Loucy (cell line): ENCODE data around the gene ANAPC4.

Source experiments
- H2AFZ ChIP-seq: fragments of 200-600 bp; sonication (generic); 2 replicates; pipeline ENCODE4 v1.6.0; 2016; ENCODE audit warnings: antibody characterized with exemption, mild to moderate bottlenecking, low read length, moderate library complexity
- H3F3A ChIP-seq: fragments of 200-600 bp; 2 replicates; pipeline ENCODE4 v1.6.0; 2016; ENCODE audit warnings: antibody characterized with exemption, low read depth, mild to moderate bottlenecking
- H3K27me3 ChIP-seq: fragments of 200-600 bp; sonication (generic); 2 replicates; pipeline ENCODE4 v1.6.1; 2014; ENCODE audit warnings: low read length, mild to moderate bottlenecking; ENCODE audit not compliant: insufficient read depth, poor library complexity, severe bottlenecking
- H3K36me3 ChIP-seq: fragments of 200-600 bp; sonication (generic); 2 replicates; pipeline ENCODE4 v1.6.1; 2016; ENCODE audit warnings: low read length; ENCODE audit not compliant: insufficient read depth
- H3K4me1 ChIP-seq: fragments of 200-600 bp; sonication (generic); 2 replicates; pipeline ENCODE4 v1.5.1; 2014; ENCODE audit warnings: low read length, mild to moderate bottlenecking; ENCODE audit not compliant: insufficient read depth, poor library complexity, severe bottlenecking
- H3K4me2 ChIP-seq: fragments of 200-600 bp; sonication (generic); 2 replicates; pipeline ENCODE4 v1.6.0; 2014; ENCODE audit warnings: antibody characterized with exemption, low read length, low read depth, mild to moderate bottlenecking; ENCODE audit not compliant: poor library complexity, severe bottlenecking
- H3K4me3 ChIP-seq: fragments of 200-600 bp; sonication (generic); 2 replicates; pipeline ENCODE4 v1.5.1; 2014; ENCODE audit warnings: low read length, mild to moderate bottlenecking, mixed read lengths; ENCODE audit not compliant: poor library complexity, severe bottlenecking
- H3K79me2 ChIP-seq: fragments of 200-600 bp; sonication (generic); 2 replicates; pipeline ENCODE4 v1.6.1; 2014; ENCODE audit warnings: low read length; ENCODE audit not compliant: insufficient read depth
- H3K9ac ChIP-seq: fragments of 200-600 bp; sonication (generic); 2 replicates; pipeline ENCODE4 v1.6.0; 2014; ENCODE audit warnings: mild to moderate bottlenecking, low read depth, low read length, moderate library complexity; ENCODE audit not compliant: poor library complexity, severe bottlenecking
- H3K9me2 ChIP-seq: fragments of 200-600 bp; sonication (generic); replicated peaks from 2 replicates; pipeline ENCODE4 v1.6.1; 2016; ENCODE audit warnings: low read depth, low read length, mixed read lengths
- H3K9me3 ChIP-seq: fragments of 200-600 bp; sonication (generic); 2 replicates; pipeline ENCODE4 v1.6.1; 2014; ENCODE audit warnings: mild to moderate bottlenecking, antibody characterized with exemption, low read length, low read depth; ENCODE audit not compliant: insufficient read depth
- H4K20me1 ChIP-seq: fragments of 200-600 bp; sonication (generic); 2 replicates; pipeline ENCODE4 v1.6.0; 2014; ENCODE audit warnings: antibody characterized with exemption, low read length, mild to moderate bottlenecking; ENCODE audit not compliant: insufficient read depth, poor library complexity, severe bottlenecking
- CTCF ChIP-seq: fragments of 200-600 bp; sonication (generic); conservative IDR thresholded peaks from 2 replicates; pipeline ENCODE4 v1.5.1; 2014; ENCODE audit warnings: mild to moderate bottlenecking, antibody characterized with exemption, low read length
- EZH2phosphoT487 ChIP-seq: fragments of 200-600 bp; IDR thresholded peaks from 2 replicates; pipeline ENCODE4 v1.6.1; 2018; ENCODE audit warnings: antibody characterized with exemption, mild to moderate bottlenecking, moderate library complexity, borderline replicate concordance

The ANAPC4 gene

GRCh38 chr4:25401066-25401465 lies 24.0 kb downstream of the ANAPC4 start:
- H3K9ac ChIP-seq: no peak overlapping the region
- H3K79me2 ChIP-seq: no peaks in the 10 kb centered on the region
- H3K4me1 ChIP-seq: no peaks in the 10 kb centered on the region
- H2AFZ ChIP-seq: no peak overlapping the region
- TF ChIP-seq CTCF (no peak), EZH2phosphoT487 (no peak)
- no peaks in the 10 kb centered on the region for H3K27me3 ChIP-seq
- H3K4me2 ChIP-seq: no peak overlapping the region
- no peak overlapping the region for H3K4me3 ChIP-seq
- H3K9me2 ChIP-seq: no peaks in the 10 kb centered on the region
- no peaks in the 10 kb centered on the region for H3F3A ChIP-seq
- no peaks in the 10 kb centered on the region for H4K20me1 ChIP-seq
- H3K9me3 ChIP-seq: no peaks in the 10 kb centered on the region; the same call in 1 of the 2 replicates
- H3K36me3 ChIP-seq: peaks cover 48% of the 10 kb centered on the region; the same call in 1 of the 2 replicates

- no peak overlapping the region for H3K4me2 ChIP-seq
- no peak overlapping the region for H3K9ac ChIP-seq
Measured at GRCh38 chr4:25402521-25402920, 25.5 kb downstream of the ANAPC4 start.

GRCh38 chr4:25403699-25404098 lies 26.6 kb downstream of the ANAPC4 start:
- Histone ChIP-seq H2AFZ (no peak overlapping the region), H3K9me3 (no peaks in the 10 kb centered on the region), H3K9me2 (no peaks in the 10 kb centered on the region), H3K4me1 (no peaks in the 10 kb centered on the region), H4K20me1 (no peaks in the 10 kb centered on the region), H3K79me2 (no peaks in the 10 kb centered on the region), H3F3A (no peaks in the 10 kb centered on the region), H3K9ac (no peak overlapping the region), H3K4me2 (no peak overlapping the region), H3K36me3 (peaks cover 46% of the 10 kb centered on the region; the same call in 1 of the 2 replicates), H3K4me3 (no peak overlapping the region), H3K27me3 (no peaks in the 10 kb centered on the region)
- no peak for TF ChIP-seq EZH2phosphoT487
- no peak for TF ChIP-seq CTCF

More at GRCh38 chr4:25402521-25402920, 25.5 kb downstream of the ANAPC4 start:
- TF ChIP-seq EZH2phosphoT487 (no peak), CTCF (no peak)
- Histone ChIP-seq H3K9me3 (no peaks in the 10 kb centered on the region), H3K27me3 (no peaks in the 10 kb centered on the region), H3K4me3 (no peak overlapping the region), H3F3A (no peaks in the 10 kb centered on the region), H3K36me3 (peaks cover 41% of the 10 kb centered on the region; the same call in 1 of the 2 replicates), H3K9me2 (no peaks in the 10 kb centered on the region), H3K79me2 (no peaks in the 10 kb centered on the region), H3K4me1 (no peaks in the 10 kb centered on the region), H4K20me1 (no peaks in the 10 kb centered on the region), H2AFZ (no peak overlapping the region)
